GM12892 (cell line): ENCODE results near the gene SHISA6.

Experiments
- POLR2AphosphoS5 ChIP-seq: IDR thresholded peaks from 2 replicates; pipeline ENCODE4 v1.6.1; 2011; ENCODE audit warnings: low read depth, low read length, control low read depth
- TAF1 ChIP-seq: IDR thresholded peaks from 2 replicates; pipeline ENCODE4 v1.6.1; 2011; ENCODE audit warnings: low read depth, mild to moderate bottlenecking, control low read depth, low read length, borderline replicate concordance

GRCh38 chr17:11558681-11559234 lies 317.7 kb downstream of the SHISA6 start:
- TF ChIP-seq TAF1 (no peak), POLR2AphosphoS5 (no peak)
